Esophagus squamous epithelium (tissue), 4 donors: ENCODE measurements around the gene KCND2.

Experiments
- POLR2A ChIP-seq, 4 donors: fragments of 450-650 bp; IDR thresholded peaks; one replicate each; pipeline ENCODE4 v1.6.1; 2017; ENCODE audit warnings: antibody characterized with exemption in 4 of 4, mild to moderate bottlenecking in 4 of 4, moderate library complexity in 3 of 4
- TF ChIP-seq, protein P1 (sequence below), 6 experiments: fragments of 450-650 bp in 4 of 6; fragments of 200-600 bp in 2 of 6; sonication (generic) in 2 of 6; IDR thresholded peaks; one replicate each; pipeline ENCODE4 v1.5.1; 2016 to 2019; ENCODE audit warnings: antibody characterized with exemption in 6 of 6, mild to moderate bottlenecking in 4 of 6, moderate library complexity in 4 of 6

DNA sequence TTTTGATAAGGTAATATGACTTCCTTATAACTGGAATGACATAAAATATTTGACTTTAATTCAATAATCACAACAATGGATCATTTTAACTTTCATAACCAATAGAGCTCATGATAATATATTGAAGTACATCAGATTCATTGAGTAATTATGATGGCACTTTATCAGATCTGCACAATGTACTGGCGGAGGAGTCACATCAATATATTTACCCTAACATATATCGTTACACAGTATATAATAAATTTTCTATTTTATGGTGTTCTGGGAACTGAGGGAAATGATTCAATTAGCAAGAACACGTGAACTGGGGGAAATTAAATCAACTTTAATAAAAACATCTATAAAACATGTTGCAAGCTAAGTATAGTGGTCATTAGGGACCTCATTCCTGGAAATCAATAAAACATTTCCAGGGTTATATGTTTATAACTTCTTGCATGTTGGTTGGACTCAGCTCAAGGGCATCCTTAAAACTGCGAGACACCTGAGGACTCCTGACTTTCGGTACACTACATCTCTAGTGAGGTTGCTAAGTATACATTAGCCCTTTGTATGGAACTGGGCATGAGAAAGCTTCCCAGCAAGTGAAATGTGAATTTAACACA lies 254.0 kb downstream of the KCND2 start:
- TF ChIP-seq, protein P1, sequence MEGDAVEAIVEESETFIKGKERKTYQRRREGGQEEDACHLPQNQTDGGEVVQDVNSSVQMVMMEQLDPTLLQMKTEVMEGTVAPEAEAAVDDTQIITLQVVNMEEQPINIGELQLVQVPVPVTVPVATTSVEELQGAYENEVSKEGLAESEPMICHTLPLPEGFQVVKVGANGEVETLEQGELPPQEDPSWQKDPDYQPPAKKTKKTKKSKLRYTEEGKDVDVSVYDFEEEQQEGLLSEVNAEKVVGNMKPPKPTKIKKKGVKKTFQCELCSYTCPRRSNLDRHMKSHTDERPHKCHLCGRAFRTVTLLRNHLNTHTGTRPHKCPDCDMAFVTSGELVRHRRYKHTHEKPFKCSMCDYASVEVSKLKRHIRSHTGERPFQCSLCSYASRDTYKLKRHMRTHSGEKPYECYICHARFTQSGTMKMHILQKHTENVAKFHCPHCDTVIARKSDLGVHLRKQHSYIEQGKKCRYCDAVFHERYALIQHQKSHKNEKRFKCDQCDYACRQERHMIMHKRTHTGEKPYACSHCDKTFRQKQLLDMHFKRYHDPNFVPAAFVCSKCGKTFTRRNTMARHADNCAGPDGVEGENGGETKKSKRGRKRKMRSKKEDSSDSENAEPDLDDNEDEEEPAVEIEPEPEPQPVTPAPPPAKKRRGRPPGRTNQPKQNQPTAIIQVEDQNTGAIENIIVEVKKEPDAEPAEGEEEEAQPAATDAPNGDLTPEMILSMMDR (IDR thresholded peaks at IDR 0.05), result no peak
- no peak for TF ChIP-seq POLR2A (IDR thresholded peaks at IDR 0.05)
